ENCODE results near the gene FOXP1. TPM values are rescaled to one million over a fixed set of nuclear protein-coding genes. Genes with fewer than 3 reads are reported as not detected.
A peak's percentile ranks its signal among the peaks of the same experiment; 100 is the strongest.

FOXP1 gene
- total RNA-seq, 4 donors from 2014 or later: 54.2 to 152 (median 129) TPM

DNA sequence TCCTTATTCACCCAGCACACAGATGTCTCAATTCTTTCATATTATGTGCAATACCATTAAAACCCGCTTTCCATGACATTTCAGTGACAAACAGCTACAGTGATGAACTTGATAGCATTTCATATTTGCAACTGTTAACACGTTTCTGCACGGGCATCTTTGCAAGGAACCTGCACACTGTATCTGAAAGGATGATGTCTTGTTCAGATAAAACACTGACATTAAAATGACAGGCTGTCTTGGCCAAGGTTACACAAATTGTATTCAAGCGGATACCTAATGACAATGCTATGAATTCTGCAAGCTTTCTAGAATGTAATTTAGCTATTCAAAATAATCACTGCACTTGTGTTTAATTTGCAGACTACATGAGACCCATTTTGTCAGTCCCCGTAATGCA is 529.2 kb downstream of the FOXP1 start:
- intact Hi-C loops (cut with DNase I; ENCODE audit: low total_unique reads): no loop called here
- Histone ChIP-seq H3K4me1 (peaks cover 32 to 41% of the 10 kb centered on the region in 2 donors), H3K4me3 (no peak overlapping the region), H3K27me3 (no peaks in the 10 kb centered on the region), H3K9me3 (no peaks in the 10 kb centered on the region), H3K27ac (peak overlapping the region in 1 of 2 donors; percentile 98), H3K36me3 (no peaks in the 10 kb centered on the region)
- TF ChIP-seq, protein P1, sequence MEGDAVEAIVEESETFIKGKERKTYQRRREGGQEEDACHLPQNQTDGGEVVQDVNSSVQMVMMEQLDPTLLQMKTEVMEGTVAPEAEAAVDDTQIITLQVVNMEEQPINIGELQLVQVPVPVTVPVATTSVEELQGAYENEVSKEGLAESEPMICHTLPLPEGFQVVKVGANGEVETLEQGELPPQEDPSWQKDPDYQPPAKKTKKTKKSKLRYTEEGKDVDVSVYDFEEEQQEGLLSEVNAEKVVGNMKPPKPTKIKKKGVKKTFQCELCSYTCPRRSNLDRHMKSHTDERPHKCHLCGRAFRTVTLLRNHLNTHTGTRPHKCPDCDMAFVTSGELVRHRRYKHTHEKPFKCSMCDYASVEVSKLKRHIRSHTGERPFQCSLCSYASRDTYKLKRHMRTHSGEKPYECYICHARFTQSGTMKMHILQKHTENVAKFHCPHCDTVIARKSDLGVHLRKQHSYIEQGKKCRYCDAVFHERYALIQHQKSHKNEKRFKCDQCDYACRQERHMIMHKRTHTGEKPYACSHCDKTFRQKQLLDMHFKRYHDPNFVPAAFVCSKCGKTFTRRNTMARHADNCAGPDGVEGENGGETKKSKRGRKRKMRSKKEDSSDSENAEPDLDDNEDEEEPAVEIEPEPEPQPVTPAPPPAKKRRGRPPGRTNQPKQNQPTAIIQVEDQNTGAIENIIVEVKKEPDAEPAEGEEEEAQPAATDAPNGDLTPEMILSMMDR (IDR thresholded peaks at IDR 0.05): no peak
- no peak for TF ChIP-seq POLR2A (IDR thresholded peaks at IDR 0.05)
- DNase-seq: no peak

DNA sequence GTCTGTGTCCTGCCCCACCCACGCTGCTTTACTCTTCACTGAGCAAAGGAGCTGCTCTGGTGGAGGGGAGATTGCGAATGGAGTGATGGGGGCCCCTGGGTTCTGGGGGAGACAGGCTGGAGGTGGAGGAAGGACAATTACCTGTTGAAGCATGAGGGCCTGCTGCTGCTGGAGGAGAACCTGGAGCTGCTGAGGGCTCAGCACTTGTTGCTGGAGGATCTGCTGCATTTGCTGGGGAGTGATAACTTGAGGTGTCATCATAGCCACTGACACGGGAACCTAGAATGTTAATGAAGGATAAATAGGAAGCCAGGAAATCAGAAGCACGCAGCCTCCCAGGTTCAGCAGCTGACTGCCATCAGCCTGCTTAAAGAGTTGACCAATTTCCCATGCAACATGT is 530.0 kb downstream of the FOXP1 start:
- no peak for TF ChIP-seq POLR2A (IDR thresholded peaks at IDR 0.05)
- TF ChIP-seq, protein P1 (IDR thresholded peaks at IDR 0.05): no peak
- H3K36me3 ChIP-seq: no peaks in the 10 kb centered on the region
- no peak for DNase-seq
- H3K4me3 ChIP-seq: no peak overlapping the region
- H3K27ac ChIP-seq: peak overlapping the region; percentile 74 to 80
- intact Hi-C loops (cut with DNase I; ENCODE audit: low total_unique reads): no loop called here
- H3K9me3 ChIP-seq: no peaks in the 10 kb centered on the region
- no peaks in the 10 kb centered on the region for H3K27me3 ChIP-seq
- peaks cover 33 to 44% of the 10 kb centered on the region in 2 donors for H3K4me1 ChIP-seq

DNA sequence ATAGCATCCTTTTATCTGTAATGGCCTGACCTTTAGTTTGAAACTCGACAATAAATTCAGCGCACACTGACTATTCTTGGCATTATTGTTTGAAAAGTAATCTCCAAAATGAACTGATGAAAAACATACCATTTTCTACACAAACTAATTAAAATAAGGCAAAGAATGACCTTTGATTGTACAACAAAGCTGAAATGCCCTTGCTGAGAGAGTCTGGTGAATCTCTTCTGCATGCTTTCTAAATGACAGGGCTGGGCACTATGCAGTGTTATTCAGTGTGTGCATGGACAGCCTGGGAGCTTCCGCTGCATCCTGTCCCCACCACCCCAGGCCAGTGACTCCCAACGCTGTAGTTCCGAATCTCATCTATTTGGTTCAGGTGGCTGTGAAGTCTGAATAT is 530.8 kb downstream of the FOXP1 start:
- intact Hi-C loops (cut with DNase I; ENCODE audit: low total_unique reads): no loop called here
- Histone ChIP-seq H3K27ac (peak overlapping the region; percentile 74 to 80), H3K4me1 (peaks cover 40 to 44% of the 10 kb centered on the region in 2 donors), H3K27me3 (no peaks in the 10 kb centered on the region), H3K36me3 (no peaks in the 10 kb centered on the region), H3K9me3 (no peaks in the 10 kb centered on the region), H3K4me3 (no peak overlapping the region)
- no peak for DNase-seq
- TF ChIP-seq, protein P1 (IDR thresholded peaks at IDR 0.05): no peak
- TF ChIP-seq POLR2A (IDR thresholded peaks at IDR 0.05): no peak

DNA sequence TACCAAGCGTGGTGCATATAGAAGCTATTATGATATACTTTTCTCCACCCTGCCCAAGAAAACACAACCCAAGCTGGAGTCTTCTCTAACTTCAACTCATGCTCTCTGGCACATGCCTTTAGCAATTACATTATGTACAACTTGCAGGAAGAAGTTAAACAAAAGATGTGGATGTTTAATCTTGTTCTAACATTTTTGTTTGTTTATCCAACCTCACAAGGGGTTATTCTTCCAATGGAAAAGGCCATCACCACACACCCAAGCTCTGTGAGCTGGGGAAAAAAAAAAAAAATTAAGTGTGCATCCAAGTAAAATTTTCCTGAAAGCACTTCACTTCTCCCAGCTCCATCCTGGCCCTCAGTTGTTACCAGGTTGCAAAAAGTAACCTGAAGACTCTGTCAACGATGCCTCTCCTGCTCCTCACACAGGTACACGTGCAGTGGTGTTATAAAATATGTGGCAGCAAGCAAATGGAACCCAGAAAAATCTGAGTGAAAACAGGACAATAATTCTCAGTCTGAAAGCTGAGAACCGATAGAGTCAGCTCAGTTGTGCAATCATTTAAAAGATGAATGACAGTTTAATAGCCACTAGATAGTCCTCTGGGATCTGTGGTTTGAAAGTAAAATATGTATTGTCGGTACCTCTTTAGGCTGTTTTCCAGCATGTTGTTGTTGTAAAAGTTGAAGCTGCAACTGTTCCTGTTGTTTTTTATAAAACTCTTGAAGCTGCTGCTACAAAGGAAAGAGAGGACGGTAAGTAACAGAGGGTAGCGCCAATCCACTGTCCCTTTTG is 531.4 kb downstream of the FOXP1 start:
- TF ChIP-seq, protein P1 (IDR thresholded peaks at IDR 0.05): no peak
- TF ChIP-seq POLR2A (IDR thresholded peaks at IDR 0.05): no peak
- no peak overlapping the region for H3K4me3 ChIP-seq
- H3K27ac ChIP-seq: peak overlapping the region; percentile 74 to 80
- H3K4me1 ChIP-seq: peaks cover 40 to 44% of the 10 kb centered on the region in 2 donors
- no peak for DNase-seq
- no peaks in the 10 kb centered on the region for H3K9me3 ChIP-seq
- intact Hi-C loops (cut with DNase I; ENCODE audit: low total_unique reads): no loop called here
- H3K36me3 ChIP-seq: no peaks in the 10 kb centered on the region
- H3K27me3 ChIP-seq: no peaks in the 10 kb centered on the region

DNA sequence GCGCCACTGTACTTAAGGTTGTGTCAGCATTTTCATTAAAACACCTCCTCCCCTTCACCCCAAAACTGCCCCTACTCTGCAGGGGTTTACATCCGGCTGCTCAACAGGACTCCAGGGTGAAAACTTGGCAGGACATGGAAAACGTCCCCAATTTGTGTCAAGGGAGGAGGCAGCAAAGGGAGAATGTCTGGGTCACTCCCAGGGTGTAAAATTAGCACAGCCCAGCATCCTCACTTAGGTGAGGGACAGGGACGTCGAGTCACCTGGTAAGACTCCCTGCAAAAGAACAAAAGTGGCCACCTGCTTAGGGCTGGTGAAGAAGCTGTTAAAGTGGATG is 532.3 kb downstream of the FOXP1 start:
- no peak for DNase-seq

More for the DNA sequence above, 532.3 kb downstream of the FOXP1 start:
- no peaks in the 10 kb centered on the region for H3K27me3 ChIP-seq
- H3K27ac ChIP-seq: peak overlapping the region; percentile 74 to 80
- no peaks in the 10 kb centered on the region for H3K9me3 ChIP-seq
- intact Hi-C loops (cut with DNase I; ENCODE audit: low total_unique reads): no loop called here
- no peak for TF ChIP-seq POLR2A (IDR thresholded peaks at IDR 0.05)
- TF ChIP-seq, protein P1 (IDR thresholded peaks at IDR 0.05): no peak
- no peak overlapping the region for H3K4me3 ChIP-seq
- H3K36me3 ChIP-seq: no peaks in the 10 kb centered on the region
- peaks cover 40 to 44% of the 10 kb centered on the region in 2 donors for H3K4me1 ChIP-seq

Measured in uterus (tissue), 4 donors.